CD4-positive, alpha-beta T cell treated with Interleukin-4 for 4 hours (primary cell): ENCODE measurements around the gene GRM4.
"Not testable (repeated sequence)": the region's sequence is repeated elsewhere in the genome, so short reads cannot be mapped to it uniquely, and the experiment has no call there.

Experiments used
- DNase-seq: peaks from one replicate; pipeline ENCODE4 v3.0.0-alpha.2; 2020

Gene GRM4

GRCh38 chr6:34061348-34061747, 84.5 kb downstream of the GRM4 start:
- DNase-seq: no peak

GRCh38 chr6:34059914-34060313, 86.0 kb downstream of the GRM4 start:
- DNase-seq: no peak

GRCh38 chr6:34059136-34059731, 86.7 kb downstream of the GRM4 start:
- no peak for DNase-seq

GRCh38 chr6:34057790-34058189, 88.1 kb downstream of the GRM4 start:
- DNase-seq: no peak

GRCh38 chr6:34057191-34057590, 88.7 kb downstream of the GRM4 start:
- no peak for DNase-seq

- no peak for DNase-seq
Measured at GRCh38 chr6:34056305-34057108, 89.4 kb downstream of the GRM4 start.

- DNase-seq: peak; percentile 38
Measured at GRCh38 chr6:34055223-34055933, 90.5 kb downstream of the GRM4 start.

GRCh38 chr6:34053721-34054120, 92.2 kb downstream of the GRM4 start:
- DNase-seq: no peak

- DNase-seq: no peak
Measured at GRCh38 chr6:34052918-34053608, 92.8 kb downstream of the GRM4 start.

- DNase-seq: no peak
Measured at GRCh38 chr6:34052071-34052825, 93.6 kb downstream of the GRM4 start.

GRCh38 chr6:34051331-34051919, 94.5 kb downstream of the GRM4 start:
- DNase-seq: no peak

- no peak for DNase-seq
Measured at GRCh38 chr6:34050691-34051090, 95.2 kb downstream of the GRM4 start.

- DNase-seq: no peak
Measured at GRCh38 chr6:34049395-34050342, 96.2 kb downstream of the GRM4 start.

- no peak for DNase-seq
Measured at GRCh38 chr6:34047913-34048867, 97.7 kb downstream of the GRM4 start.

GRCh38 chr6:34046617-34047016, 99.3 kb downstream of the GRM4 start:
- no peak for DNase-seq

- no peak for DNase-seq
Measured at GRCh38 chr6:34045771-34046170, 100.1 kb downstream of the GRM4 start.

- DNase-seq: no peak
Measured at GRCh38 chr6:34044945-34045595, 100.8 kb downstream of the GRM4 start.

- no peak for DNase-seq
Measured at GRCh38 chr6:34043359-34043758, 102.5 kb downstream of the GRM4 start.

GRCh38 chr6:34041998-34042397, 103.9 kb downstream of the GRM4 start:
- not testable (repeated sequence) for DNase-seq
